H1 (cell line): Measurements from ENCODE around the gene CLINT1. TPM values are rescaled to one million over a fixed set of nuclear protein-coding genes. Genes with fewer than 3 reads are reported as not detected.

Experiments
- CTCF ChIA-PET: fragments of 300-600 bp; sonication (Branson Sonifier 250); formaldehyde crosslinking; loops from one replicate; lab custom pipeline; 2021; ENCODE audit not compliant: partially characterized antibody; lab: Charles Lee
- POLR2A ChIA-PET: fragments of 300-600 bp; sonication (Branson Sonifier 250); formaldehyde crosslinking; loops from one replicate; lab custom pipeline; 2021; ENCODE audit warnings: inconsistent platforms; ENCODE audit not compliant: partially characterized antibody; lab: Charles Lee
- DNase-seq, 2 experiments: peaks; one replicate each; pipeline versions ENCODE4 v3.0.0 to v3.0.0-alpha.2; 2010 to 2022; ENCODE audit warnings: low spot score in 2 of 2, low read depth in 1 of 2, mixed read lengths in 1 of 2
- FAIRE-seq: peaks from 2 replicates; lab custom pipeline; 2011; peaks lifted over from hg19 to GRCh38; lab: Jason Lieb, UNC
- H2AFZ ChIP-seq: 2 replicates; pipeline ENCODE4 v1.8.1; 2012; ENCODE audit warnings: low read length, inconsistent platforms
- H2AK5ac ChIP-seq: 2 replicates; pipeline ENCODE4 v1.6.1; 2013; ENCODE audit warnings: low read depth, low read length
- H2BK120ac ChIP-seq: replicated peaks from 2 replicates; pipeline ENCODE3; 2013; ENCODE audit warnings: low read depth, low read length, inconsistent platforms
- H2BK12ac ChIP-seq: 2 replicates; pipeline ENCODE4 v1.6.1; 2013; ENCODE audit warnings: low read depth, low read length
- H2BK15ac ChIP-seq: 2 replicates; pipeline ENCODE4 v1.6.1; 2013; ENCODE audit warnings: low read length
- H2BK20ac ChIP-seq: 2 replicates; pipeline ENCODE4 v1.6.1; 2013; ENCODE audit warnings: low read length
- H2BK5ac ChIP-seq: 2 replicates; pipeline ENCODE4 v1.6.1; 2013; ENCODE audit warnings: low read depth, low read length
- H3K14ac ChIP-seq: 2 replicates; pipeline ENCODE4 v1.6.1; 2013; ENCODE audit warnings: inconsistent platforms; ENCODE audit not compliant: insufficient read length
- H3K18ac ChIP-seq: 2 replicates; pipeline ENCODE4 v1.6.1; 2013; ENCODE audit warnings: low read length; ENCODE audit errors: extremely low read depth
- H3K23ac ChIP-seq: 2 replicates; pipeline ENCODE4 v1.6.1; 2013; ENCODE audit warnings: inconsistent platforms; ENCODE audit not compliant: insufficient read length
- H3K23me2 ChIP-seq: 2 replicates; pipeline ENCODE4 v1.6.1; 2013; ENCODE audit warnings: low read depth, low read length
- H3K27ac ChIP-seq: 2 replicates; pipeline ENCODE4 v1.6.1; 2011; ENCODE audit warnings: low read depth, low read length, inconsistent platforms
- H3K27me3 ChIP-seq, 4 experiments: replicated peaks in 1 of 4; 1 replicate in 1 of 4; 2 replicates in 3 of 4; pipeline versions ENCODE4 v1.6.1 to v1.8.1; 2011 to 2013; ENCODE audit warnings: low read length in 3 of 4, mild to moderate bottlenecking in 3 of 4, inconsistent platforms in 2 of 4, mixed read lengths in 2 of 4, moderate library complexity in 1 of 4; ENCODE audit not compliant: control insufficient read depth in 3 of 4, insufficient read depth in 3 of 4; ENCODE audit errors: extremely low read depth in 1 of 4
- H3K36me3 ChIP-seq, 4 experiments: 2 replicates each; pipeline versions ENCODE4 v1.6.1 to v1.8.1; 2011 to 2013; ENCODE audit warnings: mild to moderate bottlenecking in 4 of 4, low read length in 3 of 4, moderate library complexity in 2 of 4, control low read depth in 1 of 4, inconsistent platforms in 1 of 4; ENCODE audit not compliant: insufficient read depth in 4 of 4, control insufficient read depth in 2 of 4
- H3K4ac ChIP-seq: replicated peaks from 2 replicates; pipeline ENCODE3; 2013; ENCODE audit warnings: low read length, low read depth, mixed read lengths, inconsistent platforms; ENCODE audit not compliant: insufficient read length
- H3K4me1 ChIP-seq, 4 experiments: replicated peaks in 1 of 4; 1 replicate in 1 of 4; 2 replicates in 3 of 4; pipeline versions ENCODE4 v1.6.1 to v1.8.1; 2011 to 2013; ENCODE audit warnings: low read length in 3 of 4, inconsistent platforms in 2 of 4, mixed read lengths in 1 of 4; ENCODE audit not compliant: insufficient read depth in 4 of 4, control insufficient read depth in 3 of 4
- H3K4me2 ChIP-seq, 2 experiments: 2 replicates each; pipeline versions ENCODE4 v1.6.1 to v1.8.1; 2011 to 2013; ENCODE audit warnings: low read depth in 2 of 2, low read length in 2 of 2, control low read depth in 1 of 2, inconsistent platforms in 1 of 2, mild to moderate bottlenecking in 1 of 2; ENCODE audit not compliant: insufficient read depth in 1 of 2
- H3K4me3 ChIP-seq, 4 experiments: fragments of 200-600, 300-600 bp in 1 of 4; sonication (generic), shearing (Covaris generic), sonication (Bioruptor Twin) in 1 of 4; 2 replicates each; pipeline versions ENCODE4 v1.5.1 to v1.8.1; 2011 to 2016; ENCODE audit warnings: low read length in 4 of 4, low read depth in 3 of 4, control low read depth in 2 of 4, inconsistent platforms in 2 of 4, mild to moderate bottlenecking in 2 of 4, mixed read lengths in 1 of 4, moderate library complexity in 1 of 4; ENCODE audit not compliant: insufficient read depth in 2 of 4; ENCODE audit errors: extremely low read depth in 1 of 4
- H3K56ac ChIP-seq: replicated peaks from 2 replicates; pipeline ENCODE3; 2013; ENCODE audit warnings: low read depth, mild to moderate bottlenecking, mixed read lengths, low read length, inconsistent platforms; ENCODE audit not compliant: insufficient read length
- H3K79me1 ChIP-seq: 2 replicates; pipeline ENCODE4 v1.6.1; 2013; ENCODE audit warnings: low read depth, low read length, control low read depth
- H3K79me2 ChIP-seq, 2 experiments: 2 replicates each; pipeline versions ENCODE4 v1.6.1 to v1.8.1; 2012 to 2013; ENCODE audit warnings: low read length in 2 of 2, mild to moderate bottlenecking in 2 of 2, inconsistent platforms in 1 of 2; ENCODE audit not compliant: insufficient read depth in 2 of 2, control insufficient read depth in 1 of 2
- H3K9ac ChIP-seq, 4 experiments: replicated peaks in 1 of 4; 1 replicate in 1 of 4; 2 replicates in 3 of 4; pipeline versions ENCODE4 v1.6.1 to v1.8.1; 2011 to 2013; ENCODE audit warnings: low read depth in 3 of 4, low read length in 3 of 4, control low read depth in 2 of 4, mild to moderate bottlenecking in 2 of 4, moderate library complexity in 2 of 4, inconsistent platforms in 1 of 4; ENCODE audit errors: extremely low read depth in 1 of 4
- H3K9me3 ChIP-seq, 2 experiments: 2 replicates each; pipeline versions ENCODE4 v1.6.1 to v1.8.1; 2012 to 2013; ENCODE audit warnings: mild to moderate bottlenecking in 2 of 2, moderate library complexity in 2 of 2, control low read depth in 1 of 2, inconsistent platforms in 1 of 2, low read depth in 1 of 2, low read length in 1 of 2, mixed read lengths in 1 of 2; ENCODE audit not compliant: insufficient read depth in 2 of 2
- H4K20me1 ChIP-seq, 2 experiments: replicated peaks in 1 of 2; 2 replicates each; pipeline versions ENCODE3 to v1.8.1; 2011 to 2013; ENCODE audit warnings: inconsistent platforms in 2 of 2, low read length in 2 of 2, mild to moderate bottlenecking in 1 of 2; ENCODE audit not compliant: insufficient read depth in 2 of 2, control insufficient read depth in 1 of 2
- H4K5ac ChIP-seq: 2 replicates; pipeline ENCODE4 v1.6.1; 2013; ENCODE audit warnings: low read length, low read depth, mixed read lengths, inconsistent platforms; ENCODE audit not compliant: insufficient read length
- H4K8ac ChIP-seq: 2 replicates; pipeline ENCODE4 v1.8.0; 2013; ENCODE audit warnings: mild to moderate bottlenecking, moderate library complexity, low read length, inconsistent platforms; ENCODE audit not compliant: insufficient read depth; ENCODE audit errors: extremely low read depth
- H4K91ac ChIP-seq: replicated peaks from 2 replicates; pipeline ENCODE3; 2013; ENCODE audit warnings: low read length, mixed read lengths, inconsistent platforms; ENCODE audit not compliant: insufficient read length
- WGBS, 2 experiments: shearing (Covaris generic) in 1 of 2; methylation state at CpG; one replicate each; pipeline versions ENCODE4 v1.1.6 to v1.1.7; 2013 to 2015; ENCODE audit warnings: low lambda C conversion rate in 2 of 2, mixed read lengths in 2 of 2, inconsistent platforms in 1 of 2, low coverage in 1 of 2, missing lambda C conversion rate in 1 of 2; ENCODE audit not compliant: insufficient replicate concordance in 2 of 2, insufficient coverage in 1 of 2, insufficient read length in 1 of 2; ENCODE audit errors: extremely low coverage in 1 of 2, missing lambda C conversion rate in 1 of 2; 5-methylcytosine and 5-hydroxymethylcytosine counted together
- polyA plus RNA-seq, 7 experiments: library from polyadenylated mRNA; depleted of rRNA in 3 of 7; stranded (reverse) in 5 of 7; unstranded in 2 of 7; fragments of >200 nt in 5 of 7; fragments of 200-250 nt in 2 of 7; gene quantifications; 1 replicate in 5 of 7; 2 replicates in 1 of 7; 4 replicates in 1 of 7; pipeline versions ENCODE4 v1.2.1 to v1.2.3, GENCODE V29; 2011 to 2013; ENCODE audit warnings: missing spikeins in 2 of 7, mixed read lengths in 2 of 7
- total RNA-seq: library from RNA; stranded (reverse); fragmentation: NEBNext Ultra II Directional; extraction: Animal tissue kit (Norgen Biotek cat#: 25700); gene quantifications from 2 replicates; pipeline ENCODE4 v1.2.1, GENCODE V29; 2021

Gene CLINT1
- total and polyA plus RNA-seq, 2 of the 8 experiments (the other 6 are each of a cell fraction or from before 2014, with no cell fraction given) = 85.9 to 140 TPM

DNA sequence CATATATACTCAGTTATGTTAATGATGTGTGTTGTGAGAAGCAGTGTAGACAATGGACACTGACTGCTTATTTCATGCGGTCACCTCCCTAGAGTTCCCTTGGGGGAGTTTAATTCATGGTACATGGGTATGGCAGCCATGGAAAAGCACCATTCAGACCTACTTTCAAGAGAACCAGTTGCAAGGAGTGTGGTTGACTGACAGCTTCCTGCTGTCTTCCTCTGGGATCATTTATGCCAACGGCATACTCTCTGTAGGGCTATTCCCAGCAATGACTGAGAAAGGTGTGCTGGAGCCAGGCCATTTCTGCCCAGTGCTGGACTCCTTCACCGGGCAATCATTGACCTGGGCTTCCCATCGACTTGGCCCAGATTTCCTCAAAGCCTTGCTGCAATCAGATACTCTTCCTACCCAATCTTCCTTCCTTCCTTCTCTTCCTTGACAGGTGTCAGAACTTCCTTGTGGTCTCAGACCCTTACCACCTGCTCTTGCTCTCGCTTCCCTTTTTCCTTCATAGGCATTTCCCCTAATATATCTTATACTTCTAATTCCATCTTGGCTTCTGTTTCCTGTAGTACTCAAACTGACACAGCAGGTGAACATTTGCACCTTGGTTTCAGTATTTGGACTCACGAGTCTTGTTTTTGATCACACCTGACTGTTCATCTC lies 3.4 kb upstream of the CLINT1 start:
- H3K36me3 ChIP-seq = no peaks in the 10 kb centered on the region
- H3K27ac ChIP-seq = no peak overlapping the region
- H3K4me2 ChIP-seq = no peak overlapping the region
- H2AFZ ChIP-seq = no peak overlapping the region
- H3K14ac ChIP-seq = no peak overlapping the region
- H3K18ac ChIP-seq = no peak overlapping the region
- H3K56ac ChIP-seq = no peak overlapping the region
- H4K91ac ChIP-seq = peak overlapping the region; percentile 9
- no peak overlapping the region for H3K23ac ChIP-seq
- H4K5ac ChIP-seq = no peak overlapping the region
- H4K8ac ChIP-seq = no peak overlapping the region
- no peaks in the 10 kb centered on the region for H3K27me3 ChIP-seq
- H2BK5ac ChIP-seq = no peak overlapping the region
- no peak overlapping the region for H2BK15ac ChIP-seq
- peaks cover 11 to 17% of the 10 kb centered on the region in 2 experiments for H3K79me2 ChIP-seq
- H3K9ac ChIP-seq = no peak overlapping the region
- H3K4me3 ChIP-seq = no peak overlapping the region
- no peaks in the 10 kb centered on the region for H3K79me1 ChIP-seq
- peaks cover 0 to 10% (median 4%) of the 10 kb centered on the region in 4 experiments; a peak in 3 of 7 replicates for H3K4me1 ChIP-seq
- H2BK20ac ChIP-seq = no peak overlapping the region
- no peaks in the 10 kb centered on the region for H3K9me3 ChIP-seq
- no peak overlapping the region for H2BK120ac ChIP-seq
- H3K4ac ChIP-seq = no peak overlapping the region
- CTCF ChIA-PET = interaction anchor here (0.9 to 4.3 kb wide), 5 partner anchors 8 to 87 kb away, joined by 3 to 25 read pairs (median 4); no protein-coding TSS in a partner anchor
- peaks cover 4% of the 10 kb centered on the region; the same call in 1 of the 2 replicates for H3K23me2 ChIP-seq
- H2BK12ac ChIP-seq = 0 out of 2 replicates have a peak overlapping the region, but pooled peaks have one; percentile 19
- POLR2A ChIA-PET = interaction anchor here (0.6 kb wide), 1 partner anchor 9 kb away, joined by 4 read pairs; no protein-coding TSS in a partner anchor
- FAIRE-seq (no peak), DNase-seq (no peak)
- WGBS, 2 experiments = 89% methylated on average over 6 of the region's 6 CpGs; no CpG with 5 or more reads in 1 of the 2 experiments
- peaks cover 0 to 2% of the 10 kb centered on the region in 2 experiments for H4K20me1 ChIP-seq
- H2AK5ac ChIP-seq = no peak overlapping the region
